Stimulated activated CD4-positive, alpha-beta T cell treated with anti-CD3 and anti-CD28 coated beads, TNF-alpha, amount 100 ng/mL, for 4 hours (primary cell): Measurements from ENCODE around the gene GNAT3.

Experiments used
- DNase-seq, 3 experiments: peaks; one replicate each; pipeline ENCODE4 v3.0.0-alpha.2; 2020; ENCODE audit warnings: low read depth in 3 of 3

Gene GNAT3

GRCh38 chr7:80511964-80512363, at the start of gene GNAT3:
Gene GNAT3, minus strand, starts transcription at chr7:80512064. Its CDS starts 138 bp downstream, at chr7:80511926.
- DNase-seq = no peak

DNA sequence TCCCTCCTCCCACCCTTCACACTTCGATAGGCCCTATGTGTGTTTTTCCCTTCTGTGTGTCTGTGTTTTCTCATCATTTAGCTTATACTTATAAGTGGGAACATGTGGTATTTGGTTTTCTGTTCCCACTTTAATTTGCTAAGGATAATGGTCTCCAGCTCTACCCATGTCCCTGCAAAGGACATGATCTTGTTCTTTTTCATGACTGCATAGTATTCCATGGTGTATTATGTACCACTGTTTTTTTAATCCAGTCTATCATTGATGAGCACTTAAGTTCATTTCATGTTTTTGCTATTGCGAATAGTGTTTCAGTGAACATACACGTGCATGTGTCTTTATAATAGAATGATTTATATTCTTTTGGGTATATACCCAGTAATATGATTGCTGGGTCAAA, 46.3 kb upstream of the GNAT3 start:
- DNase-seq = no peak

DNA sequence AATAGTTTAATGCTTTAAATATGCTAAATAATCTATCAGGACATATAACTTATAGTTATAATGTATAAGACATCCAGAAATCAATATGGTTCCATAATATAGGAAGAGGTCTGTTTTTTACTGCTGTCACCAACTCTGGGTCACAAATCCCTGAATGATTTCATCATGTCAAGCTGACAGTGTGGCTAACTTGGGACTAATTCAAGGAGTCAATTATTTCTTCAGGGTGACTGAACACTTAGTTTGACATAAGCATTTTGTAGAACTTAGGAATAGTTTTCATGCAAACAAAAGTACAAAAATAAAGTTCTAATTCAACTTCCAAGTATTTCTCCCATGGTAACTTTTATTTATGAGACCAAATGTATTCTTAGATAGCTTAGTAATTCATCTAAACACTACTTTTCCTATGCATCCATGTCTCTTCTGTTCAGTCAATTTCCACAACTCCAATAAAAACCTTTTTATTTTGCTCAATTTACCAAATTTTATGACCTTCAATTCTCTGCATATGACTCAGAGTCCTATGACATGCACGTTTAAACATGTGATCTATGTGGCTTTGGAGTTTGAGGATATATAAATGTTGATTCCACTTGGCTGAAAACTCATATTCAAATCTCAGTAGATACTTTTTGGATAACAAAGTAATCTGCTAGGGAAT, 40.3 kb upstream of the GNAT3 start:
- no peak for DNase-seq

DNA sequence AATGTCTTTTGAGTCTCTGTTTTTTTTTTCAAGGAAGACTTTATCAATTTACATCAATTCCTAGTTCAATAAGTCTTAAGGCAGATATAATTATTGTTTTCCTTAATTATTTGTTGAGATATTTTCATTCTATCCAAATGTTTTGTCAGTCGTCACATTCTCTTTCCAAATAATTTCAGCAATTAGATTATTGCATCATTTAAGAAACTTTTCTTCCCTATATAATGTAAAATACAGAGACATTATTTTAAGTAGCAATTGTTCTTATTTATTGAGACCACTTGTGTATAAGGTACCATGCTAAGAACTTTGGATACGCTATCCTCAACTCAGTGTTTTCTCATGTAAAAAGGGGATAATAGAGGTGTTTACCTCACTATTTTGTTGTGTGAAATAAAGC, 38.1 kb upstream of the GNAT3 start:
- DNase-seq = no peak

DNA sequence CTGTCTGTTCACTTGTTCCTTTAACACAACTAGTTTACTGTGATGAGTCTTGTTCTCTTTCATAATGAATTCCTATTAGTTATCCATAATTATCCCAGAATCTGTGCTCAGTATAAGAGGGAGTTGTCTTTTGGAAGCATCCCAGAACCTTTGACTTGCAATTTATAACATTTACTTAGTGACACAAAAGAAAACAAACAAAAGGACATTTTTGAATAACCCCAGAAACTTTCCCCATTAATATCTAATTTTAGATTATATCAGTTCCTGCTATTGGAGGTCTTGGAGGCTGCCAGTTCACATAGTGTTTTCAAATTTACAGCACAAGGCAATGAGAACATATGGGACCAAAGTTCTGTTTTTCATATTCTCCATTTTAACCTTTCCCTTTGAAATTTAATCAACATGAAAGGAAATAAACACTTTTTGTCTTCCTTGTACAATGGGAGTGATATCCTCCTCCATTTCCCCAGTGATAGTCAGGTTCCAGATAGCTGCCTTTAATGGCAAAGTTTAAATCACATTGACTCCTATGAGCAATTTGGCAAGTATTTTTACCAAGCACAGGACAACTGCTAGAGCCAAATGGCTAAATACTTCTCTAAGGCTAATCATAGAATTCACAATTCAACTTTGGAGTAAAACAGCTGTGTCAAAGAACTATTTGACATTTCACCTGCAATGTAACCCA, 37.1 kb upstream of the GNAT3 start:
- DNase-seq = no peak

GRCh38 chr7:80542398-80542797, 30.5 kb upstream of the GNAT3 start:
- DNase-seq = no peak

- no peak for DNase-seq
Observed at GRCh38 chr7:80540836-80541235, 29.0 kb upstream of the GNAT3 start.

GRCh38 chr7:80537091-80537490, 25.2 kb upstream of the GNAT3 start:
- no peak for DNase-seq

DNA sequence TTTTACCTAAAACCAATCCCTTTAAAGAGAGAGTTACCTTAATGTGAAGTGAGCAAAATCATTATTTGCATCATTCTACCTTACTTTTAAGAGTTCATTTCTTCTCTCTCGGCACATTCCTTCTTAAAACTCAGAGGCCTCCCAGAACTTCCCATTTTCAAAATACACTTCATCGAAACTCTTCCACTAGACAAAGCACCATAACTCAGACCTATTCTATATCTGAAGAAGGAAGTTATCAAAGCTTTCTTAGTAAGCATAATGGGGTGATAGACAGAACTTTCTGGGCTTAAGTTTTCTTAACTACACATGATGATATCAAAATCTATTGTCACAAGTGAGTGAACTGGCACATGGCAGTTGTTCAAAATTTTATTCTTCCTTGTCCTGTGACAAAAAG, 24.6 kb upstream of the GNAT3 start:
- DNase-seq = no peak

- DNase-seq = no peak
Observed at GRCh38 chr7:80533287-80533686, 21.4 kb upstream of the GNAT3 start.

GRCh38 chr7:80532153-80532552, 20.3 kb upstream of the GNAT3 start:
- no peak for DNase-seq

DNA sequence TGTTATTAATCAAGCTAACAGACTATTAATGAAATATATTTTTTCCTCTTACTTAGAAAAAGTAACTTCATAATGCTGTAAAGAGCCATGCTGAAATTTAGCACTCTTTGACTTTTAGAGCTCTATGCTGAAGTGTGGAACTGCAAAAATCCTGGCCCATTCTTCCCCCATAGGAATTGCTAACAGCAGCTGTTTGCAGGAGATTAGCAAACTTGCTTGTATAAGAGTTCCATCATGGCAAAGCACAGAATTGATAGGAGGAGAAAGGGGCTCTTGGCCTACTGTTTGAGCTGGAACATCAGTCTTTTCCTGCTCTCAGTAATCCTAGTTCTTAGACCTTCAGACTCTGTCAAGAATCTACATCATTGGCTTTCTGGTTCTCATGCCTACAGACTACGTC, 18.3 kb upstream of the GNAT3 start:
- no peak for DNase-seq

DNA sequence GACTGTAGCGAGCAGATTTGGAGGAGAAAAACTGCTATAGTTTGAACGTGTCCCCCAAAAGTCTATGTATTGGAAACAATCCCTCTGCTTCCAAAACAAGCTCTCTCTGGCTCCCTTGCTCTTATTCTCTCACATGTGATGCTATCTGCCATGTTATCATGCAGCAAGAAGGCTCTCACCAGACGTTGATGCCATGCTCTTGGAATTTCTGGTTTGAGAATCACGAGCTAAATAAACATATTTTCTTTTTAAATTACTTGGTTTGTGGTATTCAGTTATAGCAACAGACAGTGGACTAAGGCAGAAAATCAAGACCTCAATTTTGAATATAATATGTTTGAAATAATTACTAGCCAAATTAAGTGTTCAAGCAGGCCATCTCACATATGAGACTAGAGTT, 17.5 kb upstream of the GNAT3 start:
- no peak for DNase-seq

GRCh38 chr7:80528689-80529088, 16.8 kb upstream of the GNAT3 start:
- DNase-seq = no peak

DNA sequence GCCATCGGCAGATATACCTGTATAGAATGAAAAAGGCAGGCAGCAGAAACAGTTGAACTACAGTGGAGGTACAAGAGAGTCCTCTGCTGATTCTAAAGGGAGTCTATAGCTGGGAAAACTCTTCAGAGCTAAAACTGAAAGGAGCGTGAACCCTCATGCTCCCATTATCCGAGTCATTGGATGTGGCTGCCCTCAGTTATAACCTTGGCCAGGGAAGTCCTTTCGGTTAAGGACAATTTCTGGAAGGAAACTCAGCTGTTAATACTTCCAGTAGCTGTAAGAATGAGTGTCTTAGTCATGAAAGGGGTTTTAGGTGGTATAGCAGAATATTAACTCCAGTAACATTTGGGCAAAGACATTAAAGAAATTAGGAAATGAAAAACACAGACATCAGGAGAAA, 14.6 kb upstream of the GNAT3 start:
- no peak for DNase-seq

GRCh38 chr7:80524693-80525092, 12.8 kb upstream of the GNAT3 start:
- no peak for DNase-seq

- DNase-seq = no peak
Observed at GRCh38 chr7:80521809-80522208, 9.9 kb upstream of the GNAT3 start.

GRCh38 chr7:80520199-80520598, 8.3 kb upstream of the GNAT3 start:
- DNase-seq = no peak

GRCh38 chr7:80517282-80517747, 5.5 kb upstream of the GNAT3 start:
- no peak for DNase-seq

GRCh38 chr7:80515298-80515697, 3.4 kb upstream of the GNAT3 start:
- no peak for DNase-seq

- DNase-seq = no peak
Observed at GRCh38 chr7:80510021-80510420, 1.8 kb downstream of the GNAT3 start.

DNA sequence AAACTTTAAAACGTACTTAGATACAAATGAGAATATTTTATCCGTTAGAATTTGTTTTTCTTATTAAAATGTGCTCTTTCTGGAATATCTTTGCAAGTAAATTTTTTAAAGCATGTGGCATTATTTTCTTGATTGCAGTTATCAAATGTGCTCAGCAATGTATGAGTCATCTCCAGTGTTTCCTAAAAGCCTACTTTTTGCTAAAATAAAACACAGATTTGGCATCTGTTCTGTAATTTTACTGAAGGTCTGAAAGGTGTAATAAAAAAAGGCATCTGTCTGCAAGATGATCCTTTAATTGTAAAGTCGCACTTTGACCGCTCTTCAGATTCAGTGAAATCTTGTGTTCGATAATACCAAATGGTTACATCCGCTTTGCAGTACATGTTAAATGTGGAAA, 3.4 kb downstream of the GNAT3 start:
- DNase-seq = no peak

DNA sequence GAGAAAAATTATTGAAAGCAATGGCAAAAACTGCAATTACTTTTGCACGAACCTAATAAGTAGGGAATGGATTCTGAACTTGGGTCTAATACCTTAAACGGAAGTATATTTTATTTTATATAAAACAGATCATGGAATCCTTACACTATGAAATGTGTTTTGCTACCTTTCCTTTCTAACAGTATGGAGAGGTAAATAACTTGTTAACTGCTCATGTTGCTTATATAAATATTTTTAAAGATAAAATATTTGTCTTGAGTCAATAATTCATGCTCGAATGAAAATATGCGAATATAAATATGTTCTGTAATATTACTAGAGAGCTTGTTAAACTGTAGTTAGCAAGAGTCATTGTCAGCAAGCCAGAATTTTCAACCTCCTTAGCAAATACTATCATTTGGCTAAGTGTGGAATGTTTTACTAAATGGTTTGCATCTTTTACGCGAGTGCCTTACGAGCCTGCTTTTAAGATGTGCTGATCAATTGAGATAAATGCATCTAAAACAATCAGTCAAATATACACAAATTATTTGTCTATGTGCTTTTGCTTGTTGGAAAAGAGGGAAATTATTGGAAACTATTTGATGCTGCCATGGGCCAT, 5.9 kb downstream of the GNAT3 start:
- DNase-seq = no peak
